ENCODE data around the gene GPR146.
A peak's percentile ranks its signal among the peaks of the same experiment; 100 is the strongest.
"Not testable (repeated sequence)": the region's sequence is repeated elsewhere in the genome, so short reads cannot be mapped to it uniquely, and the experiment has no call there.

The GPR146 gene

GRCh38 chr7:1073142-1073977, 29.0 kb downstream of the GPR146 start:
- FAIRE-seq, result no peak
- DNase-seq (ENCODE audit: insufficient read length, low spot score), result no peak

DNA sequence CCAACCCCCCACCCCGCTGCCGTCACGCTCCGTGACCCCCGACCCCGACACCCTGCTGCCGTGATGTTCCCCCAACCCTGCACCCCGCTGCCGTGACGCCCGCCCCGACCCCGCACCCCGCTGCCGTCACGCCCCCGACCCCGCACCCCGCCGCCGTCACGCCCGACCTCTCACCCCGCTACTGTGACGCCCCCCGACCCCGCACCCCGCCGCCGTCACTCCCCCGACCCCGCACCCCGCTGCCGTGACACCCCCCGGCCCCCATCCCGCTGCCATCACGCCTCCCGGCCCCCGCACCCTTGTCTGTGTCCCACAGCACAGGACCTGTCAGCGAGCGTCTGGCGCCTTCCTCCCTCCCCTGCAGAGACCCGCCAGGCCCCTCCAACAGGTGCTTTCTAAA, 29.7 kb downstream of the GPR146 start:
- not testable (repeated sequence) for FAIRE-seq; DNase-seq (ENCODE audit: insufficient read length, low spot score)

- FAIRE-seq, result no peak
- DNase-seq (ENCODE audit: insufficient read length, low spot score), result no peak
Observed at GRCh38 chr7:1074593-1075431, 30.5 kb downstream of the GPR146 start.

DNA sequence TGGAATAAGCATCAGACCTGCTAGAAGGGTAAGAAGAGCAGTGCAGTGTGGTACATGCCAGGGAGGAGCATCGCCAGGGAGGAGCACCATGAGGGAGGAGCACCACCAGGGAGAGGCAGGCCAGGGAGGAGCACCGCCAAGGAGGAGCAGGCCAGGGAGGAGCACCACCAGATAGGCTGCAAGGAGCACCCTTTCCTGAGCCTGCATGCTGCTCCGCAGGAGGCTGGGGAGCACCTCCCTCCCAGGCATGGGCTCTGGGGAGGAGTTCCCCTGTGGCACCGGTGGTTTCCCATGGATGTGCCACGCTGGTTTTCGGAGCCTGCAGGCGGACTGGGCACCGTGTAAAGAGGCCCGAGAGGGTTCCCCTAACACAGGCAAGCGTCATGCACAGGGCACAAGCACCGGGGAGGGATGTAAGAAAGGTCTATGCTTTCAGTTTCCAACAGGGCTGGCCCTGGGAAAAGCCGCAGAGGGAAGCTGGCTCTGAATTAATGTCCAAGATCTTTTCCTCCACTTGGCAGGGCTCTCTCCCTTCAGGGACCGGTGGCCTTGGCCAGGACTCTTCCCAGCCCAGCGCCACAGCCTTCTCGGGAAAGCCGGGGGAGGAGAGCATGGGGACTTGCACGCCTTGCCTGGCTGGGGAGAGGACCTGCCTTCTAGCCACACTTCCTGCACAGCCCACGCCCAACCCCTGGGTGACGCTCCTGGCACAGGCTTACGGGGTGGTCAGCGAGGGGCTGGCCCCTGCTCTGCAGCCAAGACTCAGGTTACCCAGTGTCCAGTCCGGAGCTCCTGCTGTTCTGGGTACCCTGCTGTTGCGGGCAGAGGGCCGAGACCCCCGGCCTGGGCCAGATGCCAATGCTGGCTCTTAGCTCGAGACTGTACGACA, 32.1 kb downstream of the GPR146 start:
- FAIRE-seq, result no peak
- no peak for DNase-seq (ENCODE audit: insufficient read length, low spot score)

DNA sequence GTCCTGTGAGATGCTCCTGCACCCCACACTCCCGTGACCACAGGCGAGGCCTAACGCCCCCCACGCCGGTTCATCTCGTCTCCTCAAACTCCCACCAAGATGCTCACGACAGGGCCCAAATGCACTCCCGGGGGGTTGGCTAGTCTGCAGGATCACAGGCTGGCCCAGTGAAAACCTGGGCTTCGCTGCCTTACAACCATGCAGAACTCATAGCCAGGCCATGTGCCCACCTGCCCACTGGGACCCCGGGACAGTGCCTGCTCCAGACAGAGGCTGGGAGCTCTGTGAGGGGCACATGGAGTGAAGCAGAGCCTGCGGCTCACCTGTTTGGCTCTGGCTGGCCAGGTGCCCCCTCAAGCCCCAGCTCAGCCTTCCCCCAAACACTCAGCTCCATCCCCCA, 34.2 kb downstream of the GPR146 start:
- DNase-seq (ENCODE audit: insufficient read length, low spot score) (no peak), FAIRE-seq (no peak)

GRCh38 chr7:1078985-1079384, 34.6 kb downstream of the GPR146 start:
- no peak for FAIRE-seq
- no peak for DNase-seq (ENCODE audit: insufficient read length, low spot score)

GRCh38 chr7:1079546-1079945, 35.2 kb downstream of the GPR146 start:
- no peak for FAIRE-seq
- DNase-seq (ENCODE audit: insufficient read length, low spot score), result no peak

DNA sequence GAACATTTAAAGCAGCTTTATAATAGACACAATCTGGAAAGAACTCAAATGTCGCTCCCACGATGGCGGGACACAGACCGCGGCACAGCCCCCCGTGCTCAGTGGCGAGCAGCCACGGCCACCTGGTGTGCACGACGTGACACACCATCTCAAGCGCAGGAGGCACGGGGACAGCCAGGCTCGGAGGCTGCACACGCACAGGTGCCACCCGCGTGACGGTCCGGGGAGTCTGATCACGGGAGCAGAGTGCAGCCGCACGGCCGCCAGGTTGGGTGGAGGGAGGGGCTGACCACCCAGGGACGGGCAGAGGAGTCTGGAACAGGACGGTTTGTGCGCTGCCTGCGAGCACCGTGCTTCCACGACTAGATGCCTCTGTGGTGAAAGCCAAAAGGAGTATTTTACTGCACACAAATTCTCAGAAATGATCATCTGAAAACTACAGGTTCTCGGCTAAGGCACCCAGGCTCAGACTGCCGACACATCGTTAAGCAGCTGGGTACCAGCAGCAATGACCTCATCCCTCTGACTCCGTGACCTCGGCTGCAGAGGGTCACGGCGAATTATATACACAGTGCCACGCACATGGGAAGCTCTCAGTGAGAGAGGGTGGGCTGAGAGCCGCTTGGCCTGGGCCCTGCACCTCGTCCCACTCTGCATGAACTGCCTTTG, 36.0 kb downstream of the GPR146 start:
- DNase-seq (ENCODE audit: insufficient read length, low spot score) (no peak), FAIRE-seq (no peak)

DNA sequence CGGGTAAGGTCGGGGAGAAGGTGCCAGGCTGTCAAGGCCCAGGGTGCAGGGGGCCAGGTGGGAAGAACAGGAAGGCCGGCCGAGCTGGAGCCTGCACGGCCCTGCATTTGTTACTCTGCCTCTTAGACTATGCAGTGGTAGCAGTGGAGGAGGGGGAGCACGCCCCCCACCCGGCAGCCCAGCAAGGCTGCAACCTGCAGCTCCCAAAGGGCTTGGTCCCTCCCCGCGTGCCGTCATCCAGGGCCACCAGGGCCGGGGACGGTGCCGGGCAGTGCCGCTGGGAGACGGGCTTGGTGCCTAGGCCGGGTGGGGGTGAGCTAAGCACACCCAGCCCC, 36.5 kb downstream of the GPR146 start:
- FAIRE-seq, result no peak
- DNase-seq (ENCODE audit: insufficient read length, low spot score), result no peak

- no peak for FAIRE-seq
Observed at GRCh38 chr7:1081336-1081735, 37.0 kb downstream of the GPR146 start.

GRCh38 chr7:1081931-1082401, 37.6 kb downstream of the GPR146 start:
- no peak for DNase-seq (ENCODE audit: insufficient read length, low spot score)
- no peak for FAIRE-seq

More at GRCh38 chr7:1081336-1081735, 37.0 kb downstream of the GPR146 start:
- DNase-seq (ENCODE audit: insufficient read length, low spot score), result no peak

DNA sequence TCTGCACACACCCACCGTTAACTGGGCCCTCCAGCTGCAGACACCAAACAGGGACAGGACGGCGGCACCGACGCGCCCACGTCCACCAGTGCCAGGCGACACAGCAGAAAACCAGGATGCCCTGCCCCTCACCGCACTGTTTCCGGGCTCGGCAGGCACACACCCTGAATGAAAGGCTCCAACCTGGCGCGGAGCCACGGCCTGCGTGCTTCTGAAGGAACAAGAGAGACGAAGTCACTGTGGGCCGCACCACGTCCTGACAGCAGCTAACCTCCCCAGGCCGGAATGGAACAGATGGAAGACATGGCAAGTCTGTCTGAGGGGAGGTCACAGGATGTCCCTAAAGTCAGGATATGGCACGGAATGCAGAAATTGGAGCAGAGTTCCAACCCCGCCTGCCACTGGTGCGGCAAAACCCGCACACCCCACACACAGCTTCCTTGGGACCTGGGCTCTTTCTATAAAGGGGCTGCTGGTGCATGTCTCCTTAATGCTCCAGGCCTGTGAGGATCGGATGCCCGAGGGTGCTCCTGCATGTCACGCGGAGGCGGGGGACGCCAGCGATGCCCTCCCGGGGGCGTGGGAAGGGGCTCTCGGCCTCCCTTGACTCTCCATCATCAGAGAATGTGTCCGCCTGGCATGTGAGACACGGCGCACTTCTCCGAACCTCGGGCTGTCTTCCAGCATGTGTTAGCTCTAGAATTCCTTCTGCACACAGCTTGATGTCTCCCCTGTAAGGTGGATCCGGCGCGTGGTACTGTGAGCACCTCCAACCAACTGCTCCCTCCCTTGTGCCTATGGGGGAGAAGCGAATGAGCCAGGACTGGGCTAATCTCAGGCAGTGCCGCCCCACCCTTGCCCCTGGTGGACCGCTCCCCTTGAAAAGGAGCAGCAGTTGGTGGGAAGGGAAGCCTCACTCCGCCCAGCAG, 39.6 kb downstream of the GPR146 start:
- FAIRE-seq (no peak), DNase-seq (ENCODE audit: insufficient read length, low spot score) (no peak)

GRCh38 chr7:1085266-1085665, 40.9 kb downstream of the GPR146 start:
- DNase-seq (ENCODE audit: insufficient read length, low spot score) (no peak), FAIRE-seq (no peak)

DNA sequence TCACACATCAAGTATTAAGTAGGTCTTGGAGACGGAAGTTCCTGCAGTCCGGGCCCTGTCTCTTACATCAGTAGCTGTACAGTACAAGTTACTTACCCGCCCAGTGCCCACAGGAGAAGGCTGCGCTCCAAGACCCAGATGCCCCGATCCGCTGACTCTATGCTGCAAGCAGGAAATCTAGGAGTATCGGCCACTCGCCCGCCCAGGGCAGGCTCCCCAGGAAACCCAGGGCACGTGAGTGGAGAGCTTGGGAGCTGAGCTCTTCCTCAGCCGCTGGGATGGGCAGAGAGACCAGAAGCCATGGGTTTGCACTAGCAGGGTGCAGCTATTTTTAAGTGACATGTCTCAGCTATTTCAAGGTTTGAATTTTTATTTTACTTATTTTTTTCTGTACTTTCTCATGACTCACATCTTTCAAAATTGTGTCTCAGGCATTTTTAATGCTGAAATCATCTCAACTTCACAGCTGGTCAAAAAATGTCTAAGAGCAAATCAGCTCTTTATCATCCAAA, 41.6 kb downstream of the GPR146 start:
- DNase-seq (ENCODE audit: insufficient read length, low spot score) (no peak), FAIRE-seq (no peak)

DNA sequence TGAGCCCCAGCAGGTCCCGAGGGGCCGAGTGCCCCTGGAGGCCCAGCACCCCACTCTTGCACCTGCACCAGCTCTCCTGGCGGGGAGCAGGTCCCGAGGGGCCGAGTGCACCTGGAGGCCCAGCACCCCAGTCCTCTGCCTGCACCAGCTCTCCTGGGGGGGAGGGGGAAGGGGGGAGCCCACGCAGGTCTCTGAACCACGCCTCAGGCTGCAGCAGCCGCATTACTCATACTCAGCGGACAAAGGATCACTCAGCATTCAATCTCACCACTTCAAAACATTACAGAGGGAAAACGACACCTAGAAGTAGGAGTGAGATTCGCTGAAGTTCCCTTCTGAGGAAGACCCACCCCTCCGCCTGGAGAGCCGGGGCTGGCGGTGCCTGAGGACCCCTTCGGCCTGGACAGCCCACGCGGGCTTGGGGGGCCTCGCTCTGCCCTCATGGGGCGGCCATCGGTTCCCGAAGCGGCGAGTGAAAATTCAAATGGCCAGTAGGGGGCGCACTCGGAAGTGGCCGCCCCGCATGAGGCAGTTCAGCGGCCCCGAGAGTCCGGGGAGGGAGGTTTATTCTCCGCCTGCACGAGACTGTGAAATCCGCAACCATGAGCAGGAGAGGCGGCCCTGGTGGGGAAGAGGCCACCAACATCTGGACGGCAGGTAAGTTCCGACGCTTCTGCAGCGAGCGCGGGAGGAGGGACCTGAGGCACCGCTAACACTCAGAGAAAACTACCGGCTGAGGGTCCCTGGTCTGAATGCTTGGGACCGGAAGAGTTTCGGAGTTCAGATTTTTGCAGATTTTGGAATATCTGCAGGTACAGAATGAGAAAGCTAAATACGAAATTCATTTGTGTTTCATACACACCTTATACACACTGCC, 42.5 kb downstream of the GPR146 start:
- DNase-seq (ENCODE audit: insufficient read length, low spot score) (peak; percentile 98), FAIRE-seq (peak; percentile 89)

DNA sequence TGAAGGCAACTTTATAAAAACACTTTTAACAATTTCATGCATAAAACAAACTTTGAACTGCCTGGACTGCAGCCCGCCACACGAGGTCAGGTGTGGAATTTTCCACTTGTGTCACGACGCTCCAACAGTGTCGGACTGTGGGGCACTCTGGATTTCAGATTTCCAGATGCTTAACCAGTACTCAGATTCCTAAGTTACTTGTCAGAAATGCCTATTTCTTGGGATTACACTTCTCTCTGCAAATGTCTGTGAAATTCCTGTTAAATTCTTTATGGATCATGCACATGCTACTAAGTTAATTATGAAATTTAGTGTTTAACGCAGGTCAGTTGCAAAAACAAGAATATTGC, 43.1 kb downstream of the GPR146 start:
- DNase-seq (ENCODE audit: insufficient read length, low spot score), result no peak
- peak; percentile 8 for FAIRE-seq

- FAIRE-seq (no peak), DNase-seq (ENCODE audit: insufficient read length, low spot score) (no peak)
Observed at GRCh38 chr7:1087952-1088920, 43.9 kb downstream of the GPR146 start, which contains the start of gene GPER1. TSS of gene GPER1 (plus strand) at chr7:1088113. CDS start at chr7:1091729, 3,616 bp downstream.

Data from GM19239 (cell line).